ENCODE results near the gene CDC42EP5. TPM values are rescaled to one million over a fixed set of nuclear protein-coding genes. Genes with fewer than 3 reads are reported as not detected.

Gene CDC42EP5
- total RNA-seq, 2 donors from 2014 or later = 444 to 601 TPM

DNA sequence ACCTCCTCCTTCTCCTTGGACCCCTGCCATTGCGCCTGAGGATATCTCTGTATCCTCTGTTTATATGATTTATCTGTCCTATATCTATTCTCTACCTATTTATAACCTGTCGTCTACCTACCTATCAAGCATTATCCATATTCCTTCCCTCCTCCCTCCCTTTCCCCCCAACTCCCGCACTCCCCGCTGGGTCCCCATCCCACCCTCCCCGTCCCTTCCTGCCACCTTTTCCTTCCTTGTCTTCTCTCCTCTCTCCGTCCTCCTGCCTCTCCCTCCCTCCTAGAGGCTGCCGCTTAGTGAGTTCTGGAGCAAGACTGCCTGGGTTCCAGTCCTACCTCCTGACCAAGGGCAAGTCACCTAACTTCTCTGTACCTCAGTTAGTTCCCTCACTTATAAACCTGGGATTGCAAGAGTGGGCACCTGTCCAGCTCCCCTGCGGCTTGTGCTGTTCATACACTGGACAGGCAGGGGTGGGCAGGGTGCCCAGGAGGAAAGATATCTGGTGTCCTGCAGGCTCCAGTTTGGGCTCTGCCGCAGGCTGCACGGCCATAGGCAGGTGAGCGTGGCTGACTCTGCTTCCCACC is 41.7 kb downstream of the CDC42EP5 start:
- Histone ChIP-seq H3K36me3 (no peaks in the 10 kb centered on the region), H3K27ac (no peak overlapping the region), H3K27me3 (peaks cover 14% of the 10 kb centered on the region), H3K9ac (ENCODE audit: low read depth in 2 of 2, low read length in 2 of 2) (no peak overlapping the region), H3K4me3 (peak overlapping the region; percentile 5), H3K4me1 (no peaks in the 10 kb centered on the region), H3K9me3 (no peaks in the 10 kb centered on the region)
- no peak for TF ChIP-seq CTCF (IDR thresholded peaks at IDR 0.05)
- no peak for DNase-seq
- intact Hi-C loops (cut with DNase I) = no loop called here

DNA sequence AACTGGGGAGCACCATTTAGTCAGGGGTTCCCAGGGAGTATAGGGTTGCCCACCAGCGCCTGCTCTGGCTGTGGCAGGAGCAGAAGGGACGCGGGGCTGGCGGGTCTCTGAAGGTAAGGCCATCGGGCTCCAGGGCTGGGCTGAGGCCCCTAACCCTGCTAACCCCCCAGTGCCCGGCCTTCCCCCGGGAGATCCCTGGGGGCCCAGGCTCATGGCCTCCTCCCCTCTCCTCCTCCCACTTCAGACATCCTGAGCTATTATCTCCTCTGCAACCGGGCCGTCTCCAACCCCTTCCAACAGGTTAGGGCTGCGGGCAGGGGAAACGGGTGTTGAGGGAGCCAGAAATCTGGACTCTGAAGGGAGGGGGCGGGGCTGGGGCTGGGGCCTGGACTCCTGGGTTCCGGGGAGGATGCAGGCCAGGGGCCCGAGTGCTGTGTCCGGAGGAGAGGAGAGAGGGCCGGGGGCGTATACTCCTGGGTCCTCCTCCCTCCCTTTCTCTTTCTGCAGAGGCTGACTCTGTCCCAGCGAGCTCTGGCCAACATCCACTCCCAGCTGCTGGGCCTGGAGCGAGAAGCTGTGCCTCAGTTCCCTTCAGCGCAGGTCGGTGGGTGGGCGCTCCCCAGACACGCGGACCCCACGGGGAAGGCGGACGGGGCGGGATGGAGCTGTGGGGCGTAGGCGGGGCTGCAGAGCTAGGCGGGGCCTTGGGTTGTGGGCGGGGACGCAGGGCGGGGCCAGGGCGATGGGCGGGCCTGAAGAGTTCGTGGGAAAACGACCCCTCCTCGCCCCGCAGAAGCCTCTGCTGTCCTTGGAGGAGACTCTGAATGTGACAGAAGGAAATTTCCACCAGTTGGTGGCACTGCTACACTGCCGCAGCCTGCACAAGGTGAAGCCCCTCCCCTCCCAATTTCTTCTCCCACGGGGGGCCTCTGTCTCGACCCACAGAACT is 42.5 kb downstream of the CDC42EP5 start:
- Histone ChIP-seq H3K36me3 (no peaks in the 10 kb centered on the region), H3K4me1 (no peaks in the 10 kb centered on the region), H3K27me3 (peaks cover 14% of the 10 kb centered on the region), H3K27ac (no peak overlapping the region), H3K4me3 (peak overlapping the region; percentile 5), H3K9ac (ENCODE audit: low read depth in 2 of 2, low read length in 2 of 2) (no peak overlapping the region), H3K9me3 (no peaks in the 10 kb centered on the region)
- intact Hi-C loops (cut with DNase I) = no loop called here
- no peak for TF ChIP-seq CTCF (IDR thresholded peaks at IDR 0.05)
- no peak for DNase-seq

- no peak for DNase-seq
- no peaks in the 10 kb centered on the region for H3K36me3 ChIP-seq
- H3K27ac ChIP-seq = no peak overlapping the region
- intact Hi-C loops (cut with DNase I) = no loop called here
- TF ChIP-seq CTCF (IDR thresholded peaks at IDR 0.05) = no peak
- no peak overlapping the region for H3K4me3 ChIP-seq
- no peaks in the 10 kb centered on the region for H3K4me1 ChIP-seq
- no peak overlapping the region for H3K9ac ChIP-seq (ENCODE audit: low read depth in 2 of 2, low read length in 2 of 2)
- H3K27me3 ChIP-seq = peaks cover 14% of the 10 kb centered on the region
- H3K9me3 ChIP-seq = no peaks in the 10 kb centered on the region
Measured at GRCh38 chr19:54429545-54430227, 43.4 kb downstream of the CDC42EP5 start.

DNA sequence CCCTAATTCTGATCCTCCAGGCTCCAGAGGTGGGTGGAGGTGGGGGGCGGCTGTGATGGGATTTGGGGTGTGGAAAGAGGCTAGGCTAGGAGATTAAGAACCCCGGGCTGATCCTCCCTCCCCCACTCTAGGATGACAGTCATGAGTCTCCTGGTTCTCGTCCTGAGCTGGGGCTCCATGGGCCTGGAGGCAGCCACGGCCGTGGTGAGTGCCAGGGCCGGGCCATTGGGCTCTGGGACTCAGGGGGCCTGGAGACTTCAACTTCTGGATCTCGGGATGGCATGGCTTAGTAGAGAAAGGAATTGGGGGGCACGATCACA is 44.0 kb downstream of the CDC42EP5 start:
- DNase-seq = no peak
- Histone ChIP-seq H3K27ac (no peak overlapping the region), H3K27me3 (peaks cover 14% of the 10 kb centered on the region), H3K36me3 (no peaks in the 10 kb centered on the region), H3K9me3 (no peaks in the 10 kb centered on the region), H3K4me3 (no peak overlapping the region), H3K4me1 (no peaks in the 10 kb centered on the region), H3K9ac (ENCODE audit: low read depth in 2 of 2, low read length in 2 of 2) (no peak overlapping the region)
- TF ChIP-seq CTCF (IDR thresholded peaks at IDR 0.05) = no peak
- intact Hi-C loops (cut with DNase I) = no loop called here

DNA sequence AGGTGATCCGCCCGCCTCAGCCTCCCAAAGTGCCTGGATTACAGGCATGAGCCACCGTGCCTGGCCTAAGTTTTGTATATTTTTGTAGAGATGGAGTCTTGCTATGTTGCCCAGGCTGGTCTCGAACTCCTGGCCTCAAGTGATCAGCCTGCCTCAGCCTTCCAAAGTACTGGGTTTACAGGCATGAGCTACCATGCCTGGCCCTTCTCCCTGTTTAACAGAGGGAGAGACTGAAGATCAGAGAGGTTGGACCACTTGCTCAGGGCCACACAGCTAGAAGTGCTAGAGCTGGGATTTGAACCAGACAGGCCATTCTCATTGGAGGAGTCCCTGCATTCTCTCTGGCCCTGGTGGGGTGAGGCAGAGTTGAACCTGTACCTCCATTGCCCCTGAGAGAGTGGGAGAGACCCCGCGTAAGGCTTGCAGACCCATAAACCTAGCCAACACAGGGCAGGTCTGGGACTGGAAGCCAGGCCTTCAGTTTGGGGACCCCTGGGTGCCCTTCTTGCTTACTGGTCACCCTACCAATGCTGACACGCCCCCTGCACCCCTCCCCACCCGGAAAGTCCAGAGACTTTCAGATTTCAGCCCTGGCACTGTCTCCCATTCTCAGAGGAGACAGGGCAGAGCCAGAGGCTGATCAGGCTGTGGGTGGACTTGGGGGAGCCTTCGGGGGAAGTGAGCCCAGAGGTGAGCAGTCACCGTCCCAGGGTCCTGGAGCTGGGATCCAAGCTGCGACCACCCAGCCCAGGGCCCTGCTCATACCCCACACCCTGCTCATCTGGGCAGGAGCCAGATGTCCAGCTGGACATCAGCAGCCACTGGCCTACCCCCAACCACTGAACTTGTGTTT is 44.5 kb downstream of the CDC42EP5 start:
- H3K4me3 ChIP-seq = no peak overlapping the region
- DNase-seq = no peak
- no peak for TF ChIP-seq CTCF (IDR thresholded peaks at IDR 0.05)
- peaks cover 14% of the 10 kb centered on the region for H3K27me3 ChIP-seq
- H3K4me1 ChIP-seq = no peaks in the 10 kb centered on the region
- intact Hi-C loops (cut with DNase I) = no loop called here
- H3K9me3 ChIP-seq = no peaks in the 10 kb centered on the region
- no peak overlapping the region for H3K9ac ChIP-seq (ENCODE audit: low read depth in 2 of 2, low read length in 2 of 2)
- no peaks in the 10 kb centered on the region for H3K36me3 ChIP-seq
- H3K27ac ChIP-seq = no peak overlapping the region
